IMR-90 (cell line): Measurements from ENCODE around the gene IFNA1. TPM values are rescaled to one million over a fixed set of nuclear protein-coding genes. Genes with fewer than 3 reads are reported as not detected.
A peak's percentile ranks its signal among the peaks of the same experiment; 100 is the strongest.

ENCODE experiments used
- ATAC-seq: fragments of 200-7000 bp; cut with Tn5 transposase; 2 replicates; pipeline ENCODE4 v1.9.1; 2020; ENCODE audit warnings: low read depth, mild to moderate bottlenecking, moderate library complexity
- BruUV-seq: library from RNA; stranded (reverse); fragments of 400-500 nt; replicated peaks from 2 replicates; lab custom pipeline; 2021; lab: Mats Ljungman, UMichigan
- CTCF ChIA-PET: fragments of 300-600 bp; formaldehyde crosslinking; extraction: SDS; loops from one replicate; lab custom pipeline; 2021; ENCODE audit warnings: antibody characterized with exemption; lab: Yijun Ruan, JAX
- POLR2A ChIA-PET: fragments of 300-600 bp; sonication (Branson Sonifier 250); formaldehyde crosslinking; loops from one replicate; lab custom pipeline; 2022; ENCODE audit warnings: antibody characterized with exemption; ENCODE audit not compliant: unreplicated experiment; lab: Charles Lee
- DNase-seq: peaks from one replicate; pipeline ENCODE4 v3.0.0; 2013
- H2AFZ ChIP-seq: replicated peaks from 2 replicates; pipeline ENCODE3; 2013; ENCODE audit warnings: low read length, mild to moderate bottlenecking; ENCODE audit not compliant: poor library complexity
- H2AK5ac ChIP-seq: 2 replicates; pipeline ENCODE4 v1.6.1; 2013; ENCODE audit warnings: low read depth, low read length, inconsistent platforms
- H2AK9ac ChIP-seq: replicated peaks from 2 replicates; pipeline ENCODE3; 2013; ENCODE audit warnings: mild to moderate bottlenecking, low read depth, low read length, moderate library complexity; ENCODE audit not compliant: poor library complexity
- H2BK120ac ChIP-seq: 2 replicates; pipeline ENCODE4 v1.6.1; 2013; ENCODE audit warnings: low read depth, low read length, inconsistent platforms
- H2BK15ac ChIP-seq: 3 replicates; pipeline ENCODE4 v1.6.1; 2013; ENCODE audit warnings: low read depth, low read length, inconsistent platforms
- H2BK20ac ChIP-seq: 2 replicates; pipeline ENCODE4 v1.6.1; 2013; ENCODE audit warnings: low read depth, mild to moderate bottlenecking, inconsistent platforms, low read length, moderate library complexity
- H2BK5ac ChIP-seq: 2 replicates; pipeline ENCODE4 v1.6.1; 2013; ENCODE audit warnings: mild to moderate bottlenecking, low read depth, low read length, inconsistent platforms; ENCODE audit not compliant: poor library complexity, severe bottlenecking
- H3K14ac ChIP-seq: replicated peaks from 2 replicates; pipeline ENCODE4 v1.6.1; 2013; ENCODE audit warnings: low read depth, low read length, inconsistent platforms
- H3K18ac ChIP-seq: 2 replicates; pipeline ENCODE4 v1.6.1; 2013; ENCODE audit warnings: low read depth, low read length, control low read depth
- H3K23ac ChIP-seq: 2 replicates; pipeline ENCODE4 v1.6.1; 2013; ENCODE audit warnings: low read depth, low read length, inconsistent platforms
- H3K27ac ChIP-seq: 2 replicates; pipeline ENCODE4 v1.5.1; 2013; ENCODE audit warnings: mild to moderate bottlenecking, control low read depth, low read length; ENCODE audit not compliant: insufficient read depth
- H3K27me3 ChIP-seq: 2 replicates; pipeline ENCODE4 v1.6.1; 2013; ENCODE audit warnings: low read length; ENCODE audit not compliant: control insufficient read depth, insufficient read depth
- H3K36me3 ChIP-seq: 2 replicates; pipeline ENCODE4 v1.6.1; 2013; ENCODE audit warnings: low read length, mixed read lengths; ENCODE audit not compliant: control insufficient read depth, insufficient read depth
- H3K4ac ChIP-seq: 2 replicates; pipeline ENCODE4 v1.6.1; 2013; ENCODE audit warnings: low read depth, low read length, inconsistent platforms
- H3K4me1 ChIP-seq: 2 replicates; pipeline ENCODE4 v1.6.1; 2013; ENCODE audit warnings: low read length, mixed read lengths; ENCODE audit not compliant: control insufficient read depth, insufficient read depth
- H3K4me2 ChIP-seq: 2 replicates; pipeline ENCODE4 v1.6.1; 2013; ENCODE audit warnings: low read depth, mild to moderate bottlenecking, control low read depth, low read length, moderate library complexity
- H3K4me3 ChIP-seq: 2 replicates; pipeline ENCODE4 v1.5.1; 2013; ENCODE audit warnings: low read depth, mild to moderate bottlenecking, control low read depth, low read length, moderate library complexity; ENCODE audit not compliant: insufficient read depth
- H3K56ac ChIP-seq: 2 replicates; pipeline ENCODE4 v1.6.1; 2013; ENCODE audit warnings: low read length, inconsistent platforms; ENCODE audit not compliant: insufficient read depth; ENCODE audit errors: extremely low read depth
- H3K79me1 ChIP-seq, 2 experiments: 2 replicates each; pipeline ENCODE4 v1.6.1; 2013; ENCODE audit warnings: low read length in 2 of 2, inconsistent platforms in 1 of 2, low read depth in 1 of 2
- H3K9ac ChIP-seq: 2 replicates; pipeline ENCODE4 v1.6.1; 2013; ENCODE audit warnings: low read depth, low read length, control low read depth
- H3K9me1 ChIP-seq: 2 replicates; pipeline ENCODE4 v1.6.1; 2013; ENCODE audit warnings: low read length, inconsistent platforms; ENCODE audit not compliant: insufficient read depth
- H3K9me3 ChIP-seq: 2 replicates; pipeline ENCODE4 v1.6.1; 2013; ENCODE audit warnings: low read length; ENCODE audit not compliant: control insufficient read depth, insufficient read depth
- H4K20me1 ChIP-seq: 2 replicates; pipeline ENCODE4 v1.6.1; 2013; ENCODE audit warnings: low read length, inconsistent platforms; ENCODE audit not compliant: insufficient read depth
- H4K5ac ChIP-seq: 2 replicates; pipeline ENCODE4 v1.6.1; 2013; ENCODE audit warnings: mild to moderate bottlenecking, low read depth, low read length, control low read depth
- H4K8ac ChIP-seq, 2 experiments: 2 replicates each; pipeline ENCODE4 v1.6.1; 2013; ENCODE audit warnings: low read depth in 2 of 2, low read length in 2 of 2, control low read depth in 1 of 2, inconsistent platforms in 1 of 2
- H4K91ac ChIP-seq: 2 replicates; pipeline ENCODE4 v1.6.1; 2013; ENCODE audit warnings: low read depth, low read length, inconsistent platforms; ENCODE audit not compliant: insufficient read depth
- CTCF ChIP-seq: conservative IDR thresholded peaks from 2 replicates; pipeline ENCODE4 v1.5.1; 2012; ENCODE audit warnings: mild to moderate bottlenecking, low read depth, low read length, improper control_type of control experiment
- FOS ChIP-seq: fragments of 150-350 bp; IDR thresholded peaks from 2 replicates; pipeline ENCODE4 v1.6.1; 2016; ENCODE audit warnings: low read depth, low read length
- RAD21 ChIP-seq: IDR thresholded peaks from 2 replicates; pipeline ENCODE4 v1.6.1; 2012; ENCODE audit warnings: low read length, improper control_type of control experiment
- WGBS, 2 experiments: methylation state at CpG; one replicate each; pipeline versions ENCODE4 v1.1.5 to v1.1.7; 2013; ENCODE audit warnings: missing lambda C conversion rate in 2 of 2; ENCODE audit not compliant: insufficient read length in 1 of 2; ENCODE audit errors: extremely low coverage in 2 of 2; 5-methylcytosine and 5-hydroxymethylcytosine counted together
- dilution Hi-C: fragments of 300-500 bp; cut with HindIII; formaldehyde crosslinking; loops from one replicate; pipeline ENCODE4 v1.14.3; 2018; ENCODE audit warnings: low sequenced_read_pairs; ENCODE audit not compliant: unreplicated experiment
- in situ Hi-C: fragments of 300-500 bp; cut with MboI; formaldehyde crosslinking; loops from 3 replicates; pipeline ENCODE4 v1.14.3; 2019; ENCODE audit warnings: low sequenced_read_pairs, inconsistent platforms, mixed read lengths
- intact Hi-C: fragments of 100-400 bp; cut with micrococcal nuclease; formaldehyde crosslinking; loops from 2 replicates; pipeline ENCODE4 v1.10.0; 2022
- polyA plus RNA-seq, 3 experiments: library from polyadenylated mRNA; depleted of rRNA; stranded (reverse); fragments of >200 nt; gene quantifications; 2 replicates each; pipeline ENCODE4 v1.2.3, GENCODE V29; 2012; ENCODE audit warnings: low replicate concordance in 1 of 3
- total RNA-seq: library from RNA; depleted of rRNA; stranded (reverse); fragments of >200 nt; gene quantifications from 2 replicates; pipeline ENCODE4 v1.2.3, GENCODE V29; 2012

Gene IFNA1
- total and polyA plus RNA-seq, 2 of the 4 experiments (the other 2 are of a cell fraction), result not detected

- H3K18ac ChIP-seq, result no peak overlapping the region
- no peak overlapping the region for H3K9ac ChIP-seq
- TF ChIP-seq FOS (no peak), CTCF (0 out of 2 replicates have a peak, but pooled peaks have one; percentile 16), RAD21 (no peak)
- no peaks in the 10 kb centered on the region for H3K9me3 ChIP-seq
- ChIA-PET CTCF (no interaction called here), POLR2A (no interaction called here)
- no peak overlapping the region for H3K4me2 ChIP-seq
- H3K56ac ChIP-seq, result no peak overlapping the region
- intact Hi-C loops (no loop called here), dilution Hi-C loops (no loop called here), in situ Hi-C loops (no loop called here)
- peaks cover 13% of the 10 kb centered on the region for H3K27me3 ChIP-seq
- no peak overlapping the region for H3K14ac ChIP-seq
- peak overlapping the region; percentile 3 for H2AFZ ChIP-seq
- no peak overlapping the region for H3K4ac ChIP-seq
- H3K79me1 ChIP-seq, result no peaks in the 10 kb centered on the region
- H3K4me1 ChIP-seq, result no peaks in the 10 kb centered on the region
- H2AK5ac ChIP-seq, result no peak overlapping the region
- no peaks in the 10 kb centered on the region for H3K36me3 ChIP-seq
- H2BK15ac ChIP-seq, result no peak overlapping the region
- WGBS, 2 experiments, result no CpG with 5 or more reads among the region's 5 CpGs
- no peak overlapping the region for H4K5ac ChIP-seq
- H3K23ac ChIP-seq, result no peak overlapping the region
- H3K27ac ChIP-seq, result no peak overlapping the region
- no peak overlapping the region for H3K4me3 ChIP-seq
- H2BK120ac ChIP-seq, result no peak overlapping the region
- H4K20me1 ChIP-seq, result no peaks in the 10 kb centered on the region
- no peak overlapping the region for H4K91ac ChIP-seq
- BruUV-seq, result no TSS peak
- H2AK9ac ChIP-seq, result no peak overlapping the region
- no peak overlapping the region for H2BK20ac ChIP-seq
- ATAC-seq (peak; percentile 56; the same call in 1 of the 2 replicates), DNase-seq (no peak)
- H4K8ac ChIP-seq, result no peak overlapping the region
- H3K9me1 ChIP-seq, result no peaks in the 10 kb centered on the region
- no peak overlapping the region for H2BK5ac ChIP-seq
Observed at GRCh38 chr9:21413624-21414023, 26.6 kb upstream of the IFNA1 start.
